GM12892 (cell line): ENCODE results near the gene OPCML.

Experiments used
- POLR2A ChIP-seq: IDR thresholded peaks from 2 replicates; pipeline ENCODE4 v1.6.1; 2011; ENCODE audit warnings: low read depth, low read length, control low read depth
- POLR2AphosphoS5 ChIP-seq: IDR thresholded peaks from 2 replicates; pipeline ENCODE4 v1.6.1; 2011; ENCODE audit warnings: low read depth, low read length, control low read depth
- TAF1 ChIP-seq: IDR thresholded peaks from 2 replicates; pipeline ENCODE4 v1.6.1; 2011; ENCODE audit warnings: low read depth, mild to moderate bottlenecking, control low read depth, low read length, borderline replicate concordance

GRCh38 chr11:132683602-132684001 lies 848.7 kb downstream of the OPCML start:
- TF ChIP-seq POLR2A = no peak
- no peak for TF ChIP-seq TAF1
- no peak for TF ChIP-seq POLR2AphosphoS5
